HL-60 (cell line): Measurements from ENCODE around the gene HEXD.

ENCODE experiments used
- DNase-seq, 2 experiments: peaks; one replicate each; pipeline ENCODE4 v3.0.0-alpha.2; 2010 to 2020; ENCODE audit warnings: low read depth in 1 of 2, low spot score in 1 of 2
- H3K27ac ChIP-seq: fragments of 250-450 bp; sonication (Bioruptor Pico); replicated peaks from 2 replicates; pipeline ENCODE4 v1.5.1; 2020; ENCODE audit warnings: mild to moderate bottlenecking, moderate library complexity
- H3K27me3 ChIP-seq: fragments of 250-450 bp; sonication (Bioruptor Pico); 2 replicates; pipeline ENCODE4 v1.5.1; 2021; ENCODE audit warnings: mild to moderate bottlenecking, moderate library complexity; ENCODE audit not compliant: insufficient read depth, poor library complexity, severe bottlenecking
- H3K4me3 ChIP-seq: replicated peaks from 2 replicates; pipeline ENCODE4 v1.5.1; 2011; ENCODE audit warnings: mild to moderate bottlenecking, control low read depth, low read length; ENCODE audit not compliant: insufficient read depth
- GABPA ChIP-seq: IDR thresholded peaks from 2 replicates; pipeline ENCODE4 v1.6.1; 2012; ENCODE audit warnings: low read depth
- POLR2AphosphoS5 ChIP-seq: IDR thresholded peaks from 2 replicates; pipeline ENCODE4 v1.6.1; 2012; ENCODE audit warnings: low read depth
- REST ChIP-seq: IDR thresholded peaks from 2 replicates; pipeline ENCODE4 v1.6.1; 2012; ENCODE audit warnings: low read depth; ENCODE audit not compliant: insufficient replicate concordance
- SPI1 ChIP-seq: IDR thresholded peaks from 2 replicates; pipeline ENCODE4 v1.6.1; 2012; ENCODE audit warnings: low read depth, mild to moderate bottlenecking, borderline replicate concordance
- long read RNA-seq: library from polyadenylated mRNA; unstranded; transcript quantifications from one replicate; pipeline ENCODE4 v2.0.0, GENCODE V29; 2020
- TF ChIP-seq, protein P1 (sequence below): IDR thresholded peaks from one replicate; pipeline ENCODE4 v1.5.1; 2011; ENCODE audit warnings: low read length, control low read depth, inconsistent platforms; ENCODE audit not compliant: insufficient read depth

The HEXD gene
- long read RNA-seq, partial matches to known transcripts, result 2 of 9 reads
- long read RNA-seq, other reads (novel, unspliced or antisense), result 4 of 9 reads

DNA sequence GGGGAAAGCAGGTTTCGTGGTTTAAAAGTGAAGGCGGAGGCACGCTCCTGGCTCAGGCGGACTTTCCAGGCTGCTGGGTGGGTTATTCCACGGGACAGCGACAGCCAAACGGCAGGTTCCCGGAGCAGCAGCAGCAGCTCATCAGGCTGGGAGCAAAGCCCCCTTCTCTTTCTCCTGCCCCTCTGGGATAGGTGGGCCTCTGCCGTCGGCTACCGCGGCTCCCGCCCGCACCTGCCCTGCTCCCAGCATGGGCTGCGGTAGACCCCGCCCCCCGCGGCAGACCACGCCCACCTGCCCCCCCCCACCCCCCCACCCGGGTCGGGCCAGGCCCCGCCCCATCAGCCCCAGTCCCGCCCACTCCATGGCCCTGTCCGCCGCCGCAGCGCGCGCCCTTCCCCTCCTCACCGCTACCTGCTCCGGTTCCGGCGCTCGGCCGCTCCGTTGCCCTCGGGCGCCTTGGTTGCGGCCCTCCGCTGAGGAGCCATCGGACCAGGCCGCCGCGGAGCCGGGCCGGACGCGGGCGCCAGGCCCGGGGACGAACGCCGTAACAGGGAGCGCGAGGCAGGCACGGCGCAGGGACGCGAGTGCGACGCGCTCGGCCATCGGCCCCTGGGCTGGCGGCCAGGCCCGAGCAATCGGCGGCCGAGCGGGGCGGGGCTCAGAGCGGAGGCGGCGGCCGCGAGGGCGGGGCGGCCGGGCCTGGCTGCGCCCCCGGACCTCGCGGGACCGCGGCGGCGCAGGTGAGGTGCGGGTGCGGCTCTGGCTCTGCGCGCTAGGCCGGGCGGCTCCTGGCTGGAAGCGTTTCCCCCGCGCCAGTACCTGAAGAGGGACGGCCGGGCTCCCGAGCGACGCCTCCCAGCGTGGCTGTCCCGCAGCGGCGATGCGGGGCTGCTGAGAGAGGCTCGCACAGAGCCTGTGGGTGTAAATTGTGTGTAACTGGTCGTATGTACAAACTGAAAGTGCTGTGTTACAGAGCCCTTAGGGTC is at the start of gene HEXD, which contains the start of gene OGFOD3:
Gene HEXD (plus strand): TSS at position 347 of the 986 bp plus-strand sequence. CDS start 1,453 bp downstream, outside the sequence.
Gene OGFOD3 (minus strand): TSS at position 586 of the 986 bp plus-strand sequence. CDS start 101 bp downstream, at position 485.
- H3K27ac ChIP-seq, result peak within 1 kb of the TSS; percentile 57
- peak within 1 kb of the TSS; percentile 73 for H3K4me3 ChIP-seq
- TF ChIP-seq REST (peak; percentile 53), SPI1 (no peak), GABPA (no peak), POLR2AphosphoS5 (peak; percentile 56; the same call in 1 of the 2 replicates)
- TF ChIP-seq, protein P1, sequence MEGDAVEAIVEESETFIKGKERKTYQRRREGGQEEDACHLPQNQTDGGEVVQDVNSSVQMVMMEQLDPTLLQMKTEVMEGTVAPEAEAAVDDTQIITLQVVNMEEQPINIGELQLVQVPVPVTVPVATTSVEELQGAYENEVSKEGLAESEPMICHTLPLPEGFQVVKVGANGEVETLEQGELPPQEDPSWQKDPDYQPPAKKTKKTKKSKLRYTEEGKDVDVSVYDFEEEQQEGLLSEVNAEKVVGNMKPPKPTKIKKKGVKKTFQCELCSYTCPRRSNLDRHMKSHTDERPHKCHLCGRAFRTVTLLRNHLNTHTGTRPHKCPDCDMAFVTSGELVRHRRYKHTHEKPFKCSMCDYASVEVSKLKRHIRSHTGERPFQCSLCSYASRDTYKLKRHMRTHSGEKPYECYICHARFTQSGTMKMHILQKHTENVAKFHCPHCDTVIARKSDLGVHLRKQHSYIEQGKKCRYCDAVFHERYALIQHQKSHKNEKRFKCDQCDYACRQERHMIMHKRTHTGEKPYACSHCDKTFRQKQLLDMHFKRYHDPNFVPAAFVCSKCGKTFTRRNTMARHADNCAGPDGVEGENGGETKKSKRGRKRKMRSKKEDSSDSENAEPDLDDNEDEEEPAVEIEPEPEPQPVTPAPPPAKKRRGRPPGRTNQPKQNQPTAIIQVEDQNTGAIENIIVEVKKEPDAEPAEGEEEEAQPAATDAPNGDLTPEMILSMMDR, result no peak
- no peaks in the 10 kb centered on the region for H3K27me3 ChIP-seq
- peak; percentile 60 to 75 for DNase-seq

DNA sequence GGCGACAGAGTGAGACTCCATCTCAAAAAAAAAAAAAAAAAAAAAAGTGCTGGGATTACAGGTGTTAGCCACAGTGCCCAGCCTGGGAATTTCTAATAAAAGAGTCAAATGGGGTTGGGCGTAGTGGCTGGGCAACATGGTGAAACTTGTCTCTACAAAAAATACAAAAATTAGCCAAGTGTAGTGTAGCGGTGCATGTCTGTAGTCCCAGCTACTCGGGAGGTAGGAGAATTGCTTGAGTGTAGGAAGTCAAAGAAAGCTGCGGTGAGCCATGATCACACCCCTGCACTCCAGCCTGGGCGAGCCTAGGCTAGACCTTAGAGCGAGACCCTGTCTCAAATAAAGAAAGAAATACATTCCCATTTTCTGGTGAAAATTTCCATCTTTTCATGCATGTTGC is 48.9 kb upstream of the HEXD start:
- no peak for DNase-seq
- H3K4me3 ChIP-seq, result no peak overlapping the region
- peaks cover 31% of the 10 kb centered on the region for H3K27me3 ChIP-seq
- TF ChIP-seq GABPA, result no peak
- no peak for TF ChIP-seq SPI1
- TF ChIP-seq, protein P1, result no peak
- no peak for TF ChIP-seq REST
- no peak for TF ChIP-seq POLR2AphosphoS5
- H3K27ac ChIP-seq, result no peak overlapping the region

DNA sequence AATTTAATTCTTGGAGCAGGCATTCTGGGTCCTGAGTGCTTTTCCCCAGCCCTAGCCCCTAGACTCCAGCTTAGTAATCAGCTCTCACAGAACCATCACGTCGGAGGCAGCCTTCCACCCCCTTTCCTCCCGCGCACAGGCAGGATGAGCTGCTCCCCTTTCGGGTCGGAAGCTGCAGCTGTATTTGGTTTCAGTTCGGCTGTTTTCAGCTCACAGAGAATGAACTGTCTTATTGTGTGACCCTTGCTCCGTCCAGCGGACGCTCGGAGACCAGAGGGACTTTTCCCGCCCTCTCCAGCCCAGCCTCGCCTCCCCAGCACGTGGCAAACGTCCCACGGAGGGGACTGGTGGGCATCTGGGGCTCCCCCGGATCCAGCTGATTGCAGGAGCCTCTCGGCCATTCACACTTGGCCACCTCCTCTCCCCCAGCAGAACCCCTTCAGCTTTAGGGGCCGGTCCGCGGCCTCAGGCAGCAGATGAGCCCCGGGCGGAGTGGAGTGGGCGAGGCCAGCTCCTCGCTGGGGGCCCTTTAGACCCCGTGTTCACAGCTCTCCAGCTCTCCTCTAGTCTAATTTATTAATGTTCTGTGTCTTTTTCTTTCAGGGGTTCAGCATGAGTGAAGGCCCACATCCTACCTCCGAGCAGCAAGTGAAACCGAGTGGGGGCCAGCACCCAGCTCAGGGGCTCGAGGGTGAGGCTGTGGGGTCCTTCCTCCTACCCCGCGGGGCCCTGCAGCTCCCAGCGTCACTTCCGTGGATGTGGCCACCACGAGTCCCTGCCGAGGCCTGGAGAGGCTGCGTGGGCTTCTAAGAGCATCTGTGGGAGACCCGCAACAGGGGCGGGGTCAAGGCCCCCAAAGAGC is 47.4 kb upstream of the HEXD start:
- TF ChIP-seq, protein P1, result no peak
- TF ChIP-seq POLR2AphosphoS5 (no peak), GABPA (no peak), REST (no peak), SPI1 (no peak)
- no peak overlapping the region for H3K4me3 ChIP-seq
- DNase-seq, result no peak
- peaks cover 39% of the 10 kb centered on the region for H3K27me3 ChIP-seq
- H3K27ac ChIP-seq, result no peak overlapping the region
